ENCODE measurements around the gene SNX20.

GRCh38 chr16:50631249-50631984 lies 49.7 kb downstream of the SNX20 start:
- TF ChIP-seq CTCF (IDR thresholded peaks at IDR 0.05) (no peak), POLR2A (IDR thresholded peaks at IDR 0.05) (no peak), EP300 (IDR thresholded peaks at IDR 0.05) (no peak)

Measured in ovary (tissue), 3 donors.